GM18868 (cell line): ENCODE measurements around the gene VEPH1.
A peak's percentile ranks its signal among the peaks of the same experiment; 100 is the strongest.

Experiments
- ATAC-seq: cut with Tn5 transposase; IDR thresholded peaks from one replicate; pipeline ENCODE4 v1.9.1; 2021; ENCODE audit warnings: mild to moderate bottlenecking, moderate library complexity; ENCODE audit not compliant: unreplicated experiment

Gene VEPH1

DNA sequence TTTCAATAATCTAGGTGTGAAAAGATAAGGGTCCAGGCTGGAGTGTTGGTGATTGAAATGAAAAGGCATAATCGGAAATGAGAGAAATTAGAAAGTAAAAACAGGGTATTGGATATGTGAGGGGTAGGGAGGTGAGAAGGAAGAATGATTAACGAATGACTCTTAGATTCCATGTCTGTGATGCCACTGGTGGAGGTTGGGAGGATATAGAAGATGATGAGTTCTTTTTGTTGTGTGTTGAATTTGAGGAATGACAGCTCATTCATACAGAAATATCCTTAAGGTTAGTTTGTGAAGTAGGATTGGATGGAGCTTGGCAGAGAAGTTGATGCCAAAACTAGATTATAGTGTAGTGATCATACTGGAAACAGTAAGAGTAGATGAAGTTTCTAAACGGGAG is 271.1 kb downstream of the VEPH1 start:
- no peak for ATAC-seq

DNA sequence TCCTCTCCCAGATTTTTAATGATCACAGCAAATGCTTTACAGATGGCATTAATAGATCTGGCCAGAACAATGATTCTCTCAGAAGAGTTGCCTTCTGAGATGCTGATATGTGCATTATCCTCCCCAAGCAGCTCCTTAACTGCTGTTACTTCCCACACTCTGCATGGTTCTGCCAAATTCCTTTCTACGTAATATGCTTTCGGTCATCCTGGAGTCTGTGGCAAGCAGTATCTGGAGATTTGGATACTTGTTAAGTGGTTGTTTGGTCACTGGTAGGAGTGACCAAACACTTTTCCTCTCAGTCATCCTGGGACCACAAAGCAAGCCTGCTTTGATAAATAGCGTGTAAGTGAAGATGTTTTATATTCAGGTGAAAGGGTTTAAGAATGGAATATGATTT is 272.1 kb downstream of the VEPH1 start:
- ATAC-seq = no peak

DNA sequence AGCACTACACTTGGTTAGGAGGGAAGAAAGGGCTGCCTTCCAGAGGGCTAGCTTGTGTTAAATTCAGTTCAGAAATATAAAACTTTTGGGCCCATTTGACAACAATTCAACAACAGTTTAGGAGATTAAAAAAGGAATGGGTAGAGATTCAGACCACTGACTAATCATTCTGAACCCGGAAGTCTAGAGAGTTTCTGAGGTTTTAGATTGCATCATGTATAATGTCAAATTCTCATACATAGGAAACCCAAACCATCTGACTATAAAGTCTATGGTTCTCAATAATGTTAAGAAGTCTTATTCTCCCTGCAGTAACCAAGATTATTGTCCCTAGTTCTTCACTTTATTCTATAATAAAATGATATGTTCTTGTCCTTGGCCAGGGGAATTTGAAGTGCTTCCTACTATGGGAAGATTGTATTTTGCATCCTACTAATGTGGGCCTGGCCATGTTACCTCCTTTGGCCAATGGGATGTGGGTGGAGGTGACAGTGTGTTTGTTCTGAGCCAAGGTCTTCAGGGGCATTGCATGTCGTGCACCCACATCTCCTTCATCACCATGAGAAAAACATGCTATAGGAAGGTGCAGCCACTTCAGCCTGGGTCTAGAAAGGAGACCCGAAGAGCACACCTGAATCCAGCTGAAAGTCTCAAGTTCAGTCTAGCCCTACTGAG is 276.9 kb downstream of the VEPH1 start:
- ATAC-seq = peak; percentile 72

DNA sequence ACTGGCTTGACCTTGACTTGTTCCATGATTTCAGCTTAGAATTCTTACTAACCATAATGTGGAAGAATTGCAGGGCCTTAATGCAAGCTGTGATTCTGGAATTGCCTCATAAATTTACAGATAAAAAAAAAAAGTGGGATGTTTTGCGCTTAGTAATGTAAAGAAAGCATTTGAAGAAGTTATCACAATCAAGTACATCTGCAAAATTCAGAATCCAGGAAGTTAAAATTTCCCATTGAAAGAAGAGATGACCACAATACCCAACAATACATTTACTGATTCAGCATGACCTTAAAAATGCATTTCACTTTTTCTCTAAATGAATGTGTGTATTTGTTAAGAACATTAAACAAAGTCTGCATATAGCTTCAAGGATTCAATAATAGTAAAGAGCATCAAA is 278.2 kb downstream of the VEPH1 start:
- ATAC-seq = no peak

DNA sequence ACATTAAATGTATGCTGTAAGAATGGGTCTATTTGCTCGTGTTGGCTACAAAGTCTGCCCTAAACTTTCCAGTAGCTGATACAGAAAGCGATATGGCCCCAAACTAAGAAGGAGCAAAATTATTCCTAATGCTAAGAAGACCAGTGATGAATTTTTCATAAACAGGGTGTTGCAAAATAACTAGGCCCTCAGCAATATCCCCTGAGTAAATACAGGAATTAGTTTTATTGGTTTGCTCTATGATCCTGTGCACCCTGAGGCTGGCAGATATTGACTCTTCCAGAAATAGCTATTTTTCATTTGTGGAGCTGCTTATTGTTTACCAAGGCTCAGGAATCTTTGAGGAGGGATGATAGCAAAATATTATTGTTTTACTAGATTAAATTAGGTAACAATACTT is 282.3 kb downstream of the VEPH1 start:
- ATAC-seq = no peak

DNA sequence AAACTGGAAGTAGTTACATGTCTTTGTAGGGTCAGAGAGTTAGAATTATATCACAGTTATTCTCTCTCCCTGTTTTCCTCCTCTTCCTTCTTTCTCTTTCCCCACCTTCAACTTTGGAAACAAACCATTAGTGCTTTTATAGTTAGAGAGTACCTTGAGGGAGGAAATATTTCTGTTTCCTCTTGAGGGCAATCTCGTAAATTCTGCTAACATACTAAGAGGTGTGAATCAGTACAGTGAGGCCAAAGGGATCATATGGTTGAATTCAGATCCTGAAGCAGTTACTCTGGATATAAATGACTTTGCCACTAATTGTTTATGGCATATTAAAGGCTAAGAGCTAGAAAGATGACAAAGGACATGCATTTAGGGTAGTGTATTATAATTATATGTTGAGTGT is 283.0 kb downstream of the VEPH1 start:
- ATAC-seq = no peak

DNA sequence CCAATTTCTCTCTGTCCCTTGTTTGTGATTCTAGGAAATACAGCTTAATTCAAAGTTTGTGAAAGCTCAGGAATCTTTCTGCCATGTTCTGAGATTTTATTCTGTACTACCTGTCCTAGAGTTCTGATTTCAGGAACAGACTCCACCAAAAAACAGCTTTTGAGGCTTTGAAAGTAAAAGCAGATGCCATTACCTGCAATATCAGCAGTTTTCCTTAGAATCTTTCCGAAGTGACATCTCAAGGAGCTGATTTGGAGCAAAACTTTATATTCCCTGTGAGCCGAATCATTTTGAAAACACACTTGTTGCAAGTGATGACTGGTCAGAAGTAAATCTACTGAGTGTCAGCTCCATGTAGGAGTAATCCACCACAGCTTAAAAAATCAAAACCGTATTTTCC is 284.0 kb downstream of the VEPH1 start:
- ATAC-seq = no peak
